Measurements from ENCODE around the gene TMEM95. TPM values are rescaled to one million over a fixed set of nuclear protein-coding genes. Genes with fewer than 3 reads are reported as not detected.

The TMEM95 gene
- total RNA-seq, 4 donors from 2014 or later, result not detected

GRCh38 chr17:7374353-7374752 lies 19.4 kb downstream of the TMEM95 start:
- in situ Hi-C loops (cut with MboI; ENCODE audit: low sequenced_read_pairs in 4 of 4) (loop anchor here in 2 of 4 donors (25.0 kb wide), 2 partner anchors 138 to 163 kb away; partner anchors contain the start of gene TNFSF12 (in 1 of the 2)), intact Hi-C loops (cut with DNase I; ENCODE audit: low total_unique reads) (no loop called here)
- no peaks in the 10 kb centered on the region for H3K36me3 ChIP-seq
- no peak for ATAC-seq
- no peaks in the 10 kb centered on the region for H3K4me1 ChIP-seq
- H3K9me3 ChIP-seq, result no peaks in the 10 kb centered on the region
- H3K4me3 ChIP-seq, result no peak overlapping the region
- no peak for DNase-seq
- TF ChIP-seq, protein P1, sequence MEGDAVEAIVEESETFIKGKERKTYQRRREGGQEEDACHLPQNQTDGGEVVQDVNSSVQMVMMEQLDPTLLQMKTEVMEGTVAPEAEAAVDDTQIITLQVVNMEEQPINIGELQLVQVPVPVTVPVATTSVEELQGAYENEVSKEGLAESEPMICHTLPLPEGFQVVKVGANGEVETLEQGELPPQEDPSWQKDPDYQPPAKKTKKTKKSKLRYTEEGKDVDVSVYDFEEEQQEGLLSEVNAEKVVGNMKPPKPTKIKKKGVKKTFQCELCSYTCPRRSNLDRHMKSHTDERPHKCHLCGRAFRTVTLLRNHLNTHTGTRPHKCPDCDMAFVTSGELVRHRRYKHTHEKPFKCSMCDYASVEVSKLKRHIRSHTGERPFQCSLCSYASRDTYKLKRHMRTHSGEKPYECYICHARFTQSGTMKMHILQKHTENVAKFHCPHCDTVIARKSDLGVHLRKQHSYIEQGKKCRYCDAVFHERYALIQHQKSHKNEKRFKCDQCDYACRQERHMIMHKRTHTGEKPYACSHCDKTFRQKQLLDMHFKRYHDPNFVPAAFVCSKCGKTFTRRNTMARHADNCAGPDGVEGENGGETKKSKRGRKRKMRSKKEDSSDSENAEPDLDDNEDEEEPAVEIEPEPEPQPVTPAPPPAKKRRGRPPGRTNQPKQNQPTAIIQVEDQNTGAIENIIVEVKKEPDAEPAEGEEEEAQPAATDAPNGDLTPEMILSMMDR (IDR thresholded peaks at IDR 0.05 in 4 of 5, conservative IDR thresholded peaks at IDR 0.05 in 1 of 5), result no peak
- TF ChIP-seq POLR2A (IDR thresholded peaks at IDR 0.05), result no peak
- no peaks in the 10 kb centered on the region for H3K27me3 ChIP-seq
- H3K27ac ChIP-seq, result no peak overlapping the region

- ATAC-seq (no peak), DNase-seq (no peak)
- Histone ChIP-seq H3K27ac (no peak overlapping the region), H3K4me3 (no peak overlapping the region), H3K36me3 (no peaks in the 10 kb centered on the region), H3K27me3 (peaks cover 17 to 25% (median 23%) of the 10 kb centered on the region in 3 donors), H3K4me1 (peaks cover 17 to 22% of the 10 kb centered on the region in 2 donors), H3K9me3 (no peaks in the 10 kb centered on the region)
- intact Hi-C loops (cut with DNase I; ENCODE audit: low total_unique reads), result no loop called here
- in situ Hi-C loops (cut with MboI; ENCODE audit: low sequenced_read_pairs in 4 of 4), result no loop called here
- no peak for TF ChIP-seq POLR2A (IDR thresholded peaks at IDR 0.05)
- TF ChIP-seq, protein P1 (IDR thresholded peaks at IDR 0.05 in 4 of 5, conservative IDR thresholded peaks at IDR 0.05 in 1 of 5), result no peak
Measured at GRCh38 chr17:7379134-7379533, 24.2 kb downstream of the TMEM95 start.

DNA sequence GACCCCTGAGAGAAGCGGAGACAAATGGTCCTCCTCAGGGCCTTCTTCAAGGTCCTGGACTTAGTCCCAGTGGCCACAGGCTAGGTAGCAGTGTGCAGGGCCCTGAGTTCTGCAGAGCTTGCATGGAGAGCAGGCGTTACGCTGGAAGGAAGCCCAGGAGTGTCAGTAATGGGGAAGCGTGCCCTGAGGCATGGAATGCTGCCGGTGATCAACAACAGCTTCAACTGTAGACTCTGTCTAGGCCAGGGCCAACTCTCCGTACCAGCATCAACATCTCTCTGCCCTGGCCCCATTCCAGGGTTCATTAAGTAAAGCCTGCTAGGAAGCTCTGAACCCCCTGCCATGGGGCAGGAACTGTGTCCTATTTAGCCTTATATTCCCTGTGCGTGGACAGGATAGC lies 25.4 kb downstream of the TMEM95 start:
- peak overlapping the region; percentile 46 to 57 (median 54) for H3K4me3 ChIP-seq
- no peaks in the 10 kb centered on the region for H3K9me3 ChIP-seq
- H3K4me1 ChIP-seq, result peaks cover 18 to 25% of the 10 kb centered on the region in 2 donors
- in situ Hi-C loops (cut with MboI; ENCODE audit: low sequenced_read_pairs in 4 of 4), result no loop called here
- H3K27me3 ChIP-seq, result peaks cover 17 to 29% (median 24%) of the 10 kb centered on the region in 3 donors
- H3K36me3 ChIP-seq, result no peaks in the 10 kb centered on the region
- peak in 1 of 2 donors; percentile 57 for ATAC-seq
- peak overlapping the region in 3 of 4 donors; percentile 18 to 42 (median 23) for H3K27ac ChIP-seq
- DNase-seq, result no peak
- no peak for TF ChIP-seq POLR2A (IDR thresholded peaks at IDR 0.05)
- TF ChIP-seq, protein P1 (IDR thresholded peaks at IDR 0.05 in 4 of 5, conservative IDR thresholded peaks at IDR 0.05 in 1 of 5), result no peak
- intact Hi-C loops (cut with DNase I; ENCODE audit: low total_unique reads), result no loop called here

GRCh38 chr17:7380855-7381683 lies 26.1 kb downstream of the TMEM95 start, which contains the start of gene TNK1:
TNK1 (plus strand) TSS chr17:7381089; CDS start chr17:7382927, 1,838 bp downstream.
- no peaks in the 10 kb centered on the region for H3K36me3 ChIP-seq
- in situ Hi-C loops (cut with MboI; ENCODE audit: low sequenced_read_pairs in 4 of 4) (no loop called here), intact Hi-C loops (cut with DNase I; ENCODE audit: low total_unique reads) (no loop called here)
- peaks cover 17 to 29% (median 24%) of the 10 kb centered on the region in 3 donors for H3K27me3 ChIP-seq
- ATAC-seq (peak; percentile 29 to 57), DNase-seq (no peak)
- TF ChIP-seq, protein P1 (IDR thresholded peaks at IDR 0.05 in 4 of 5, conservative IDR thresholded peaks at IDR 0.05 in 1 of 5), result no peak
- TF ChIP-seq POLR2A (IDR thresholded peaks at IDR 0.05), result peak; percentile 24 to 62
- H3K4me3 ChIP-seq, result peak within 1 kb of the TSS; percentile 46 to 57 (median 54)
- H3K27ac ChIP-seq, result peak within 1 kb of the TSS in 3 of 4 donors; percentile 18 to 42 (median 23)
- H3K9me3 ChIP-seq, result no peaks in the 10 kb centered on the region
- peaks cover 18 to 25% of the 10 kb centered on the region in 2 donors for H3K4me1 ChIP-seq

Measured in gastrocnemius medialis (tissue), 4 donors.